Measurements from ENCODE around the gene ZNF532. TPM values are rescaled to one million over a fixed set of nuclear protein-coding genes. Genes with fewer than 3 reads are reported as not detected.

The ZNF532 gene
- total RNA-seq, 1 donor from 2014 or later: 1.5 TPM

GRCh38 chr18:58970943-58971790 is 106.5 kb downstream of the ZNF532 start:
- H3K4me1 Mint-ChIP-seq (ENCODE audit: low read depth): no peaks in the 10 kb centered on the region
- no peaks in the 10 kb centered on the region for H3K36me3 Mint-ChIP-seq (ENCODE audit: low read depth)
- H3K27me3 Mint-ChIP-seq (ENCODE audit: insufficient read depth): peaks cover 15% of the 10 kb centered on the region
- DNase-seq (ENCODE audit: low spot score): no peak
- no peak overlapping the region for H3K27ac Mint-ChIP-seq
- H3K9me3 Mint-ChIP-seq: no peaks in the 10 kb centered on the region
- no peak overlapping the region for H3K4me3 Mint-ChIP-seq
- intact Hi-C loops (cut with micrococcal nuclease): no loop called here

- no peak overlapping the region for H3K4me3 Mint-ChIP-seq
- H3K9me3 Mint-ChIP-seq: no peaks in the 10 kb centered on the region
- DNase-seq (ENCODE audit: low spot score): no peak
- H3K4me1 Mint-ChIP-seq (ENCODE audit: low read depth): no peaks in the 10 kb centered on the region
- no peaks in the 10 kb centered on the region for H3K36me3 Mint-ChIP-seq (ENCODE audit: low read depth)
- H3K27me3 Mint-ChIP-seq (ENCODE audit: insufficient read depth): peaks cover 17% of the 10 kb centered on the region
- intact Hi-C loops (cut with micrococcal nuclease): no loop called here
- no peak overlapping the region for H3K27ac Mint-ChIP-seq
Measured at GRCh38 chr18:58975296-58975695, 110.6 kb downstream of the ZNF532 start.

GRCh38 chr18:58975781-58976180 is 111.1 kb downstream of the ZNF532 start:
- Mint-ChIP-seq H3K27ac (no peak overlapping the region), H3K9me3 (no peaks in the 10 kb centered on the region), H3K27me3 (ENCODE audit: insufficient read depth) (peaks cover 17% of the 10 kb centered on the region), H3K4me1 (ENCODE audit: low read depth) (no peaks in the 10 kb centered on the region), H3K36me3 (ENCODE audit: low read depth) (no peaks in the 10 kb centered on the region), H3K4me3 (no peak overlapping the region)
- DNase-seq (ENCODE audit: low spot score): no peak
- intact Hi-C loops (cut with micrococcal nuclease): no loop called here

GRCh38 chr18:58977223-58977622 is 112.5 kb downstream of the ZNF532 start:
- Mint-ChIP-seq H3K9me3 (no peaks in the 10 kb centered on the region), H3K27me3 (ENCODE audit: insufficient read depth) (peaks cover 17% of the 10 kb centered on the region), H3K4me3 (no peak overlapping the region), H3K36me3 (ENCODE audit: low read depth) (no peaks in the 10 kb centered on the region), H3K27ac (no peak overlapping the region), H3K4me1 (ENCODE audit: low read depth) (no peaks in the 10 kb centered on the region)
- intact Hi-C loops (cut with micrococcal nuclease): no loop called here
- no peak for DNase-seq (ENCODE audit: low spot score)

GRCh38 chr18:58977801-58978200 is 113.1 kb downstream of the ZNF532 start:
- H3K27ac Mint-ChIP-seq: no peak overlapping the region
- H3K9me3 Mint-ChIP-seq: no peaks in the 10 kb centered on the region
- no peak for DNase-seq (ENCODE audit: low spot score)
- peaks cover 14% of the 10 kb centered on the region for H3K27me3 Mint-ChIP-seq (ENCODE audit: insufficient read depth)
- H3K36me3 Mint-ChIP-seq (ENCODE audit: low read depth): no peaks in the 10 kb centered on the region
- intact Hi-C loops (cut with micrococcal nuclease): no loop called here
- no peaks in the 10 kb centered on the region for H3K4me1 Mint-ChIP-seq (ENCODE audit: low read depth)
- no peak overlapping the region for H3K4me3 Mint-ChIP-seq

GRCh38 chr18:58978916-58979315 is 114.2 kb downstream of the ZNF532 start:
- Mint-ChIP-seq H3K27me3 (ENCODE audit: insufficient read depth) (peaks cover 7% of the 10 kb centered on the region), H3K9me3 (no peaks in the 10 kb centered on the region), H3K4me1 (ENCODE audit: low read depth) (no peaks in the 10 kb centered on the region), H3K4me3 (no peak overlapping the region), H3K36me3 (ENCODE audit: low read depth) (no peaks in the 10 kb centered on the region), H3K27ac (no peak overlapping the region)
- intact Hi-C loops (cut with micrococcal nuclease): no loop called here
- no peak for DNase-seq (ENCODE audit: low spot score)

- peaks cover 7% of the 10 kb centered on the region for H3K27me3 Mint-ChIP-seq (ENCODE audit: insufficient read depth)
- intact Hi-C loops (cut with micrococcal nuclease): no loop called here
- no peak for DNase-seq (ENCODE audit: low spot score)
- H3K9me3 Mint-ChIP-seq: no peaks in the 10 kb centered on the region
- H3K36me3 Mint-ChIP-seq (ENCODE audit: low read depth): no peaks in the 10 kb centered on the region
- no peak overlapping the region for H3K27ac Mint-ChIP-seq
- H3K4me1 Mint-ChIP-seq (ENCODE audit: low read depth): no peaks in the 10 kb centered on the region
- no peak overlapping the region for H3K4me3 Mint-ChIP-seq
Measured at GRCh38 chr18:58979615-58980014, 114.9 kb downstream of the ZNF532 start.

GRCh38 chr18:58980991-58981390 is 116.3 kb downstream of the ZNF532 start:
- H3K36me3 Mint-ChIP-seq (ENCODE audit: low read depth): no peaks in the 10 kb centered on the region
- no peaks in the 10 kb centered on the region for H3K9me3 Mint-ChIP-seq
- H3K4me3 Mint-ChIP-seq: no peak overlapping the region
- intact Hi-C loops (cut with micrococcal nuclease): no loop called here
- H3K27ac Mint-ChIP-seq: no peak overlapping the region
- H3K4me1 Mint-ChIP-seq (ENCODE audit: low read depth): no peaks in the 10 kb centered on the region
- H3K27me3 Mint-ChIP-seq (ENCODE audit: insufficient read depth): peaks cover 4% of the 10 kb centered on the region
- no peak for DNase-seq (ENCODE audit: low spot score)

GRCh38 chr18:58983260-58984155 is 118.8 kb downstream of the ZNF532 start:
- no peaks in the 10 kb centered on the region for H3K4me1 Mint-ChIP-seq (ENCODE audit: low read depth)

GRCh38 chr18:58988600-58988999 is 123.9 kb downstream of the ZNF532 start:
- Mint-ChIP-seq H3K4me3 (no peak overlapping the region), H3K4me1 (ENCODE audit: low read depth) (no peaks in the 10 kb centered on the region), H3K27me3 (ENCODE audit: insufficient read depth) (peaks cover 3% of the 10 kb centered on the region), H3K36me3 (ENCODE audit: low read depth) (no peaks in the 10 kb centered on the region), H3K9me3 (no peaks in the 10 kb centered on the region), H3K27ac (no peak overlapping the region)
- DNase-seq (ENCODE audit: low spot score): no peak
- intact Hi-C loops (cut with micrococcal nuclease): no loop called here

More at GRCh38 chr18:58983260-58984155, 118.8 kb downstream of the ZNF532 start:
- H3K4me3 Mint-ChIP-seq: no peak overlapping the region
- no peak for DNase-seq (ENCODE audit: low spot score)
- no peaks in the 10 kb centered on the region for H3K9me3 Mint-ChIP-seq
- intact Hi-C loops (cut with micrococcal nuclease): no loop called here
- H3K27me3 Mint-ChIP-seq (ENCODE audit: insufficient read depth): peaks cover 5% of the 10 kb centered on the region
- no peak overlapping the region for H3K27ac Mint-ChIP-seq
- no peaks in the 10 kb centered on the region for H3K36me3 Mint-ChIP-seq (ENCODE audit: low read depth)

- no peak for DNase-seq (ENCODE audit: low spot score)
- Mint-ChIP-seq H3K27me3 (ENCODE audit: insufficient read depth) (peaks cover 3% of the 10 kb centered on the region), H3K9me3 (no peaks in the 10 kb centered on the region), H3K4me1 (ENCODE audit: low read depth) (no peaks in the 10 kb centered on the region), H3K4me3 (no peak overlapping the region), H3K27ac (no peak overlapping the region), H3K36me3 (ENCODE audit: low read depth) (no peaks in the 10 kb centered on the region)
- intact Hi-C loops (cut with micrococcal nuclease): no loop called here
Measured at GRCh38 chr18:58989184-58989759, 124.6 kb downstream of the ZNF532 start.

GRCh38 chr18:58990720-58991119 is 126.0 kb downstream of the ZNF532 start:
- Mint-ChIP-seq H3K4me3 (no peak overlapping the region), H3K9me3 (no peaks in the 10 kb centered on the region), H3K27me3 (ENCODE audit: insufficient read depth) (peaks cover 4% of the 10 kb centered on the region), H3K4me1 (ENCODE audit: low read depth) (no peaks in the 10 kb centered on the region), H3K27ac (no peak overlapping the region), H3K36me3 (ENCODE audit: low read depth) (no peaks in the 10 kb centered on the region)
- DNase-seq (ENCODE audit: low spot score): no peak
- intact Hi-C loops (cut with micrococcal nuclease): no loop called here
